Eye (tissue), 1 donor: Measurements from ENCODE around the gene OR2T6.
"Not testable (repeated sequence)": the region's sequence is repeated elsewhere in the genome, so short reads cannot be mapped to it uniquely, and the experiment has no call there.

Source experiments
- DNase-seq: peaks from one replicate; pipeline ENCODE4 v3.0.0-alpha.2; 2015

OR2T6 gene

DNA sequence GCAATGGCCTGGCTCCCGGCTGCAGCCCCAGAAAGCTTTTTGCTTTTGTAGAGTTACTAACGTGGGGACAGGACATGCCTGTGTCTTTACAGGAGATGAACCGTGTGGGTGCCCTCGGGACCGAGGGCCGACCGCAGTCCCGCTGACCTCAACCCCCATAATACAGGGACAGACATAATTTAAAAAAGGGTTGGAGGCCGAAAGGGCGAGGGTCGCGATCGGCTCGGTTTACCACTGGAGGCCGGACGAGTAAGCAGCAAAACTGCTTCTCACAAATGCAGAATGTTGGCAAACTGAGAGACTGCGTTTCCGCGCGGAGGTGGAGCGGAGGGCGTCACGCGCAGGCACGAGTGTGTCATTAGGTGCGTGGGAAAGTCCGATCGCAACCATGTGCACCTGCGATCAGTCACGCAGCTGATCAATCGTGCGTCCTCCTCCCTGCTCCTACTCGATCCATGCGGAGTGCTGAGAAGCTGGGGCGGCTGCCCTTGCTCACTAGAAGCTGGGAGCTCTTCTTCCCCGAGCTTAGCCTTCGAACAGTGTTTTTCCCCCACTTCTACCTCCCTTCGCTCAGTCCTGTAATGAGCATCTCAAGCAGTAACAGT, 58.4 kb downstream of the OR2T6 start:
- not testable (repeated sequence) for DNase-seq

DNA sequence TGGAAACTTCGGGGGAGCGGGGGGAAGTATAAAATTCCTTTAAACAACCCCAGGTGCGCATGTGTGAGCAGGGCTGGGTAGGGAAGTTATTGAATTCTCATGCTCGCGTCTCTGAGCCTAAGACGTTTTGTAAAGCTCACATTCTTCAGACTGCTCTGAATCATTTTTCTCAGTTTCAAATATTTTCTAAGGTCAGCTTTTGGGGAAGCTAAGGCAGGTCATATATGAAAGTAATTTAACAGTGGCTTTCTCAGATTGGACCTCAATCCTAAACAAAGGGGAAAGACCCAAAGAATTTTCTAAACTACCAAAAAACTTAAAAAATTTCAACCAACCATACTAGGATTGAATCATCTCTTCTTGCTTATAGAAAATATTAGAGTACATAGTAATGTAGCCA, 59.4 kb downstream of the OR2T6 start:
- DNase-seq, result not testable (repeated sequence)

DNA sequence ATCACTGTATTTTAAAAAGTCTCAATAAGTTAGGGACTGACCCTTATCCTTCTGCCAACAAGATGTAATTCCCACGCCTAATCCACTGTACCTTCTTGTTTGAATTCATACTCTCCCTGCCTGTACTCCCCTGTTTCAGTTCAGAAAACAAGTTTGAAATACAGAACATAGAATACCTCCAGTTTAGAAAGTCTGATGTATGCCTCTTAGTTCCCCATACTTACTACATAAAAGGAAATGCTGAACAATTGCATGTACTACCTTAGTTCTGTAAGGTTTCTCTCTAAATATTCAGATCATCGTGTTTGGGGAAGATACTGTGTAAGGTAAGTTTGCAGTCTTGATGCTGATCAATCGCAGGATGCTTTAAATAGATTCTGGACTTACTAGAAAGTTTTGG, 60.8 kb downstream of the OR2T6 start:
- not testable (repeated sequence) for DNase-seq

DNA sequence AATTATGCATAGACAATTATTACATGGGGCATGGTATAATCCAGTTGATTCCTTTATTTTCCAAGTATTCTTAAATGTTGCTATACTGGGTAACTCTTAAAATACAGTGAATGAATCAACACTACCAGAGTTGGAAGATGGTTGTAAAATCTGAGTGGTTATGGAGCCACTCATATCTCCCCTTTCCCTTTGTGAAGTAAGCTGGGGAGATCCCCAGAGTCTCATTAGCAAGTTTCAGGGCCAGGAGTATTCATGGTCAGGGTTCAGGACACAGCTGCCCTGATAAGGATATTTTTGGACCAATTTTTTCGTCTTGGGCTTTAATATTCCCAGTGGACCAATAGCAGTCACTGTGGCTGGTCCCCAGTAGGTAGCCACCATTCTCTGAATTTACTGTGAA, 63.1 kb downstream of the OR2T6 start:
- DNase-seq, result not testable (repeated sequence)

DNA sequence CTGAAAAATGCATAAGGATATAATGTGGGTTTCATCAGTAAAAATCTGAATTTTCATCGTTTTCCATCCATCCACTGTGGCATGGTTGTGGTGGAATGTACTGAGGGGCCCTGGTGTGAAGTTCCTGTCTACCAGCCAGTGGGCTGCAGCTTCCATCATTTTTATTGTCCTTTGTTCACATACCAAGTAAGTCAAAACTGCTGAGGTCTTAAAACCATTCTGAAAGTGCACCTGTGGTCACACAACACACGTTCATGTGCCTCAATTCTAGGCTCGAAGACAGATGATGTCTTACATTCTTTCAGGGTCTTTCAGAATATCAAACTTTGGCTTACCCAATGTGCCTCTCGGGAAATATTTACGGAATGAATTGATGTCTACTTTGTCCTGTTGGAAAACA, 63.7 kb downstream of the OR2T6 start:
- not testable (repeated sequence) for DNase-seq
